WTC11 (cell line): ENCODE measurements around the gene KRT79. TPM values are rescaled to one million over a fixed set of nuclear protein-coding genes. Genes with fewer than 3 reads are reported as not detected.

ENCODE experiments used
- ATAC-seq: fragments of 200-7000 bp; cut with Tn5 transposase; 2 replicates; pipeline ENCODE4 v1.10.0; 2021; ENCODE audit warnings: mild to moderate bottlenecking, moderate library complexity
- CTCF ChIA-PET: fragments of 300-600 bp; sonication (Branson Sonifier 250); formaldehyde crosslinking; loops from one replicate; lab custom pipeline; 2021; ENCODE audit warnings: antibody characterized with exemption; lab: Charles Lee
- POLR2A ChIA-PET: fragments of 350-600 bp; sonication (Branson Sonifier 250); formaldehyde crosslinking; loops from one replicate; lab custom pipeline; 2021; ENCODE audit warnings: antibody characterized with exemption; lab: Charles Lee
- DNase-seq: peaks from one replicate; pipeline ENCODE4 v3.0.0; 2021; ENCODE audit warnings: low spot score
- H3K27ac Mint-ChIP-seq: 2 replicates; pipeline ENCODE4 v1.8.0; 2021; ENCODE audit warnings: mixed read lengths
- H3K27me3 Mint-ChIP-seq: 2 replicates; pipeline ENCODE4 v1.8.0; 2021; ENCODE audit warnings: low read depth, mild to moderate bottlenecking, moderate library complexity, mixed read lengths
- H3K36me3 Mint-ChIP-seq: 2 replicates; pipeline ENCODE4 v1.8.0; 2021; ENCODE audit warnings: mixed read lengths
- H3K4me1 Mint-ChIP-seq: 2 replicates; pipeline ENCODE4 v1.8.0; 2022; ENCODE audit warnings: mixed read lengths
- H3K4me3 Mint-ChIP-seq: 2 replicates; pipeline ENCODE4 v1.8.0; 2021; ENCODE audit warnings: mild to moderate bottlenecking, moderate library complexity, mixed read lengths
- H3K9me3 Mint-ChIP-seq: 2 replicates; pipeline ENCODE4 v1.8.0; 2021; ENCODE audit warnings: mixed read lengths
- ESRRA ChIP-seq: sonication (generic); formaldehyde crosslinking; IDR thresholded peaks from 2 replicates; pipeline ENCODE4 v1.8.1; 2022; ENCODE audit warnings: mild to moderate bottlenecking, missing genetic modification reagents, borderline replicate concordance
- ETV6 ChIP-seq: sonication (generic); formaldehyde crosslinking; IDR thresholded peaks from 2 replicates; pipeline ENCODE4 v1.8.1; 2022; ENCODE audit warnings: mild to moderate bottlenecking, missing genetic modification reagents
- FOXP1 ChIP-seq: sonication (generic); formaldehyde crosslinking; IDR thresholded peaks from 2 replicates; pipeline ENCODE4 v1.8.0; 2022; ENCODE audit warnings: missing genetic modification reagents, mild to moderate bottlenecking, moderate library complexity, borderline replicate concordance
- GABPB1 ChIP-seq: sonication (generic); formaldehyde crosslinking; IDR thresholded peaks from 2 replicates; pipeline ENCODE4 v1.8.1; 2023; ENCODE audit warnings: mild to moderate bottlenecking, missing genetic modification reagents
- KAT7 ChIP-seq: sonication (generic); formaldehyde crosslinking; IDR thresholded peaks from 2 replicates; pipeline ENCODE4 v1.8.1; 2023; ENCODE audit warnings: missing genetic modification reagents, mild to moderate bottlenecking, borderline replicate concordance
- NR1H2 ChIP-seq: sonication (generic); formaldehyde crosslinking; IDR thresholded peaks from 2 replicates; pipeline ENCODE4 v1.9.0; 2021; ENCODE audit warnings: mild to moderate bottlenecking, moderate library complexity, missing genetic modification reagents
- SMAD3 ChIP-seq: sonication (generic); formaldehyde crosslinking; IDR thresholded peaks from 2 replicates; pipeline ENCODE4 v1.8.0; 2022; ENCODE audit warnings: missing genetic modification reagents, mild to moderate bottlenecking, borderline replicate concordance
- SP1 ChIP-seq: sonication (generic); formaldehyde crosslinking; conservative IDR thresholded peaks from 2 replicates; pipeline ENCODE4 v1.8.1; 2022; ENCODE audit warnings: missing genetic modification reagents
- ZNF317 ChIP-seq: sonication (generic); formaldehyde crosslinking; IDR thresholded peaks from 2 replicates; pipeline ENCODE4 v1.8.1; 2023; ENCODE audit warnings: low read depth, mild to moderate bottlenecking, moderate library complexity, missing genetic modification reagents, borderline replicate concordance
- ZNF416 ChIP-seq: fragments of 250-450 bp; sonication (Bioruptor Pico); IDR thresholded peaks from 2 replicates; pipeline ENCODE4 v1.9.0; 2021; ENCODE audit warnings: mild to moderate bottlenecking, inconsistent platforms
- ZNF423 ChIP-seq: fragments of 250-450 bp; sonication (Bioruptor Pico); IDR thresholded peaks from 2 replicates; pipeline ENCODE4 v2.1.2; 2022; ENCODE audit warnings: mild to moderate bottlenecking, moderate library complexity
- ZNF671 ChIP-seq: fragments of 250-450 bp; sonication (Bioruptor Pico); IDR thresholded peaks from 2 replicates; pipeline ENCODE4 v1.8.0; 2021; ENCODE audit warnings: mild to moderate bottlenecking
- total RNA-seq: library from RNA; stranded (reverse); gene quantifications from 3 replicates; pipeline ENCODE4 v1.2.3, GENCODE V29; 2021
- TF ChIP-seq, protein P1 (sequence below): sonication (generic); formaldehyde crosslinking; IDR thresholded peaks from 2 replicates; pipeline ENCODE4 v1.8.1; 2022; ENCODE audit warnings: missing genetic modification reagents, borderline replicate concordance
- TF ChIP-seq, protein P2 (sequence below): fragments of 250-450 bp; sonication (Bioruptor Pico); IDR thresholded peaks from 2 replicates; pipeline ENCODE4 v1.8.0; 2021; ENCODE audit warnings: mild to moderate bottlenecking
- TF ChIP-seq, protein P3 (sequence below): sonication (generic); formaldehyde crosslinking; IDR thresholded peaks from 2 replicates; pipeline ENCODE4 v1.8.0; 2023; ENCODE audit warnings: mild to moderate bottlenecking, missing genetic modification reagents
- TF ChIP-seq, protein P4 (sequence below): sonication (generic); formaldehyde crosslinking; IDR thresholded peaks from 2 replicates; pipeline ENCODE4 v1.8.0; 2023; ENCODE audit warnings: missing genetic modification reagents, mild to moderate bottlenecking, borderline replicate concordance
- TF ChIP-seq, protein P5 (sequence below): sonication (generic); formaldehyde crosslinking; IDR thresholded peaks from 2 replicates; pipeline ENCODE4 v1.8.0; 2022; ENCODE audit warnings: mild to moderate bottlenecking, missing genetic modification reagents
- TF ChIP-seq, protein P6 (sequence below): sonication (generic); formaldehyde crosslinking; IDR thresholded peaks from 2 replicates; pipeline ENCODE4 v1.8.0; 2022; ENCODE audit warnings: mild to moderate bottlenecking, missing genetic modification reagents
- TF ChIP-seq, protein P7 (sequence below): sonication (generic); formaldehyde crosslinking; IDR thresholded peaks from 2 replicates; pipeline ENCODE4 v1.8.0; 2023; ENCODE audit warnings: missing genetic modification reagents
- TF ChIP-seq, protein P8 (sequence below): sonication (generic); formaldehyde crosslinking; IDR thresholded peaks from 2 replicates; pipeline ENCODE4 v1.8.1; 2022; ENCODE audit warnings: mild to moderate bottlenecking, moderate library complexity, missing genetic modification reagents

KRT79 gene
- total RNA-seq, 1 experiment from 2014 or later = not detected

DNA sequence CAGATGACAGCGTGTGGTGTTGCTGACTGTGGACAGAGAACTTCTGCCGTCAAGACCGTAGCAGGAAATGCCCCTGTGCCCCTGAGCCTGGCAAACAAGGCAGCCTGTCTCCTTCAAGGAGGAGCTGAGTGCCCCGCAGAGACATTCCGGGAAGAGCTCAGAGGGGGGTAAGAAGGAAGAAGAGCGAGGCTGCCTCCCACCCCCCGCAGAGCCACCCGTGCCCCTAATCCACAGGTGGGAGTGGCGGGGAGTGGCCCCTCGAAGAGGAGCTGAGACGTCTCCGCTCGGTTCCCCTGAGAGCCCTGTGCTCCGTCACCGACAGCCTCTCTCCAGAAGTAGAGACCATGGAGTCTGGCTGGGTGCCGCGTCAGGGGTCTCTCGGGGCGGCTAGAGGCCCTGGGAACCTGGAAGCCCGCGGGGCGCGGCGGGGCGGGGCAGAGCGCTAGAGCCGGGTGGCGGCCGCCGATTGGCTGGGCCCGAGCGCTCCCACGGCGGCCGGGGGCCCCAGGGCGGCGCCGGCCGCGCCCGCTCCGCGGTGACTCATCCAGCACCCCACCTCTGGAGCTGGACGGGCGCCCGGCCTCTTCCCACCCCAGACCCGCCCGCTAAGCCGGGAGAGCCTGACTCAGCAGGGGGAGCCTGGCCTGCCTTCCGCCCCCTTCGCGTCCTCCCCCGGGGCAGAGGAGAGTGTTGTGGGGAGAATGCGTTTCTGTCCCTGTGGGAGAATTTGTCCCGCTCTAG is 39.9 kb upstream of the KRT79 start:
- H3K4me1 Mint-ChIP-seq = peaks cover 24% of the 10 kb centered on the region
- peak overlapping the region; percentile 68 for H3K4me3 Mint-ChIP-seq
- H3K27me3 Mint-ChIP-seq = peaks cover 31% of the 10 kb centered on the region
- no peaks in the 10 kb centered on the region for H3K9me3 Mint-ChIP-seq
- ATAC-seq = peak; percentile 43
- TF ChIP-seq ZNF423 (CRISPR knock-in tag) (peak; percentile 49; the same call in 1 of the 2 replicates), ZNF671 (CRISPR knock-in tag) (no peak)
- peak; percentile 48 for DNase-seq
- no peak overlapping the region for H3K27ac Mint-ChIP-seq
- no peaks in the 10 kb centered on the region for H3K36me3 Mint-ChIP-seq
- POLR2A ChIA-PET = no interaction called here
- CTCF ChIA-PET = interaction anchor here (0.9 to 2.9 kb wide), 8 partner anchors 8 to 718 kb away, joined by 3 to 15 read pairs (median 6); no protein-coding TSS in a partner anchor

DNA sequence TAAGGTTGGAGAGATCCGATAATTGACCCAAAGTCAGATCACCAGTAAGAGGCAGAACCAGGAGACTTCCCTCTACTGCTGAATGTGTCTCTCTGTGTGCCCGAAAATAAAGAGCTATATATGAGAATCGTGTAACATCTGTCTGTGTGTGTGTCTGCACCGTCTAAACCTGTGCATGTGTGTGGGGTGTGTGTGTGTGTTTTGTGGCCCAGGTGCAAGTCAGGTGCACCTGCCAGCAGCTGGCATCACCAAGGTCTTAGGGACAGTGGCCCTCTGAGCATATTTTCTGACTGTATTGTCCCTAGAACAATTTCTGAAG is 39.4 kb upstream of the KRT79 start:
- POLR2A ChIA-PET = no interaction called here
- Mint-ChIP-seq H3K9me3 (no peaks in the 10 kb centered on the region), H3K27ac (no peak overlapping the region), H3K4me1 (peaks cover 19% of the 10 kb centered on the region), H3K4me3 (peak overlapping the region; percentile 64), H3K36me3 (no peaks in the 10 kb centered on the region), H3K27me3 (peaks cover 26% of the 10 kb centered on the region)
- ATAC-seq = no peak
- no peak for DNase-seq
- CTCF ChIA-PET = interaction anchor here (0.9 to 2.9 kb wide), 8 partner anchors 8 to 717 kb away, joined by 3 to 15 read pairs (median 6); no protein-coding TSS in a partner anchor
- TF ChIP-seq, protein P1, sequence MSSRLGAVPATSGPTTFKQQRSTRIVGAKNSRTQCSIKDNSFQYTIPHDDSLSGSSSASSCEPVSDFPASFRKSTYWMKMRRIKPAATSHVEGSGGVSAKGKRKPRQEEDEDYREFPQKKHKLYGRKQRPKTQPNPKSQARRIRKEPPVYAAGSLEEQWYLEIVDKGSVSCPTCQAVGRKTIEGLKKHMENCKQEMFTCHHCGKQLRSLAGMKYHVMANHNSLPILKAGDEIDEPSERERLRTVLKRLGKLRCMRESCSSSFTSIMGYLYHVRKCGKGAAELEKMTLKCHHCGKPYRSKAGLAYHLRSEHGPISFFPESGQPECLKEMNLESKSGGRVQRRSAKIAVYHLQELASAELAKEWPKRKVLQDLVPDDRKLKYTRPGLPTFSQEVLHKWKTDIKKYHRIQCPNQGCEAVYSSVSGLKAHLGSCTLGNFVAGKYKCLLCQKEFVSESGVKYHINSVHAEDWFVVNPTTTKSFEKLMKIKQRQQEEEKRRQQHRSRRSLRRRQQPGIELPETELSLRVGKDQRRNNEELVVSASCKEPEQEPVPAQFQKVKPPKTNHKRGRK (CRISPR knock-in tag) = no peak
- TF ChIP-seq, protein P2, sequence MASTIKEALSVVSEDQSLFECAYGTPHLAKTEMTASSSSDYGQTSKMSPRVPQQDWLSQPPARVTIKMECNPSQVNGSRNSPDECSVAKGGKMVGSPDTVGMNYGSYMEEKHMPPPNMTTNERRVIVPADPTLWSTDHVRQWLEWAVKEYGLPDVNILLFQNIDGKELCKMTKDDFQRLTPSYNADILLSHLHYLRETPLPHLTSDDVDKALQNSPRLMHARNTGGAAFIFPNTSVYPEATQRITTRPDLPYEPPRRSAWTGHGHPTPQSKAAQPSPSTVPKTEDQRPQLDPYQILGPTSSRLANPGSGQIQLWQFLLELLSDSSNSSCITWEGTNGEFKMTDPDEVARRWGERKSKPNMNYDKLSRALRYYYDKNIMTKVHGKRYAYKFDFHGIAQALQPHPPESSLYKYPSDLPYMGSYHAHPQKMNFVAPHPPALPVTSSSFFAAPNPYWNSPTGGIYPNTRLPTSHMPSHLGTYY (CRISPR knock-in tag) = no peak
- no peak for TF ChIP-seq FOXP1 (CRISPR knock-in tag)
- TF ChIP-seq, protein P3, sequence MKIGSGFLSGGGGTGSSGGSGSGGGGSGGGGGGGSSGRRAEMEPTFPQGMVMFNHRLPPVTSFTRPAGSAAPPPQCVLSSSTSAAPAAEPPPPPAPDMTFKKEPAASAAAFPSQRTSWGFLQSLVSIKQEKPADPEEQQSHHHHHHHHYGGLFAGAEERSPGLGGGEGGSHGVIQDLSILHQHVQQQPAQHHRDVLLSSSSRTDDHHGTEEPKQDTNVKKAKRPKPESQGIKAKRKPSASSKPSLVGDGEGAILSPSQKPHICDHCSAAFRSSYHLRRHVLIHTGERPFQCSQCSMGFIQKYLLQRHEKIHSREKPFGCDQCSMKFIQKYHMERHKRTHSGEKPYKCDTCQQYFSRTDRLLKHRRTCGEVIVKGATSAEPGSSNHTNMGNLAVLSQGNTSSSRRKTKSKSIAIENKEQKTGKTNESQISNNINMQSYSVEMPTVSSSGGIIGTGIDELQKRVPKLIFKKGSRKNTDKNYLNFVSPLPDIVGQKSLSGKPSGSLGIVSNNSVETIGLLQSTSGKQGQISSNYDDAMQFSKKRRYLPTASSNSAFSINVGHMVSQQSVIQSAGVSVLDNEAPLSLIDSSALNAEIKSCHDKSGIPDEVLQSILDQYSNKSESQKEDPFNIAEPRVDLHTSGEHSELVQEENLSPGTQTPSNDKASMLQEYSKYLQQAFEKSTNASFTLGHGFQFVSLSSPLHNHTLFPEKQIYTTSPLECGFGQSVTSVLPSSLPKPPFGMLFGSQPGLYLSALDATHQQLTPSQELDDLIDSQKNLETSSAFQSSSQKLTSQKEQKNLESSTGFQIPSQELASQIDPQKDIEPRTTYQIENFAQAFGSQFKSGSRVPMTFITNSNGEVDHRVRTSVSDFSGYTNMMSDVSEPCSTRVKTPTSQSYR (CRISPR knock-in tag) = no peak
- no peak for TF ChIP-seq SP1 (CRISPR knock-in tag)
- no peak for TF ChIP-seq ETV6 (CRISPR knock-in tag)
- TF ChIP-seq ESRRA (CRISPR knock-in tag) = no peak
- TF ChIP-seq, protein P4, sequence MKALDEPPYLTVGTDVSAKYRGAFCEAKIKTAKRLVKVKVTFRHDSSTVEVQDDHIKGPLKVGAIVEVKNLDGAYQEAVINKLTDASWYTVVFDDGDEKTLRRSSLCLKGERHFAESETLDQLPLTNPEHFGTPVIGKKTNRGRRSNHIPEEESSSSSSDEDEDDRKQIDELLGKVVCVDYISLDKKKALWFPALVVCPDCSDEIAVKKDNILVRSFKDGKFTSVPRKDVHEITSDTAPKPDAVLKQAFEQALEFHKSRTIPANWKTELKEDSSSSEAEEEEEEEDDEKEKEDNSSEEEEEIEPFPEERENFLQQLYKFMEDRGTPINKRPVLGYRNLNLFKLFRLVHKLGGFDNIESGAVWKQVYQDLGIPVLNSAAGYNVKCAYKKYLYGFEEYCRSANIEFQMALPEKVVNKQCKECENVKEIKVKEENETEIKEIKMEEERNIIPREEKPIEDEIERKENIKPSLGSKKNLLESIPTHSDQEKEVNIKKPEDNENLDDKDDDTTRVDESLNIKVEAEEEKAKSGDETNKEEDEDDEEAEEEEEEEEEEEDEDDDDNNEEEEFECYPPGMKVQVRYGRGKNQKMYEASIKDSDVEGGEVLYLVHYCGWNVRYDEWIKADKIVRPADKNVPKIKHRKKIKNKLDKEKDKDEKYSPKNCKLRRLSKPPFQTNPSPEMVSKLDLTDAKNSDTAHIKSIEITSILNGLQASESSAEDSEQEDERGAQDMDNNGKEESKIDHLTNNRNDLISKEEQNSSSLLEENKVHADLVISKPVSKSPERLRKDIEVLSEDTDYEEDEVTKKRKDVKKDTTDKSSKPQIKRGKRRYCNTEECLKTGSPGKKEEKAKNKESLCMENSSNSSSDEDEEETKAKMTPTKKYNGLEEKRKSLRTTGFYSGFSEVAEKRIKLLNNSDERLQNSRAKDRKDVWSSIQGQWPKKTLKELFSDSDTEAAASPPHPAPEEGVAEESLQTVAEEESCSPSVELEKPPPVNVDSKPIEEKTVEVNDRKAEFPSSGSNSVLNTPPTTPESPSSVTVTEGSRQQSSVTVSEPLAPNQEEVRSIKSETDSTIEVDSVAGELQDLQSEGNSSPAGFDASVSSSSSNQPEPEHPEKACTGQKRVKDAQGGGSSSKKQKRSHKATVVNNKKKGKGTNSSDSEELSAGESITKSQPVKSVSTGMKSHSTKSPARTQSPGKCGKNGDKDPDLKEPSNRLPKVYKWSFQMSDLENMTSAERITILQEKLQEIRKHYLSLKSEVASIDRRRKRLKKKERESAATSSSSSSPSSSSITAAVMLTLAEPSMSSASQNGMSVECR (CRISPR knock-in tag) = no peak
- TF ChIP-seq, protein P5, sequence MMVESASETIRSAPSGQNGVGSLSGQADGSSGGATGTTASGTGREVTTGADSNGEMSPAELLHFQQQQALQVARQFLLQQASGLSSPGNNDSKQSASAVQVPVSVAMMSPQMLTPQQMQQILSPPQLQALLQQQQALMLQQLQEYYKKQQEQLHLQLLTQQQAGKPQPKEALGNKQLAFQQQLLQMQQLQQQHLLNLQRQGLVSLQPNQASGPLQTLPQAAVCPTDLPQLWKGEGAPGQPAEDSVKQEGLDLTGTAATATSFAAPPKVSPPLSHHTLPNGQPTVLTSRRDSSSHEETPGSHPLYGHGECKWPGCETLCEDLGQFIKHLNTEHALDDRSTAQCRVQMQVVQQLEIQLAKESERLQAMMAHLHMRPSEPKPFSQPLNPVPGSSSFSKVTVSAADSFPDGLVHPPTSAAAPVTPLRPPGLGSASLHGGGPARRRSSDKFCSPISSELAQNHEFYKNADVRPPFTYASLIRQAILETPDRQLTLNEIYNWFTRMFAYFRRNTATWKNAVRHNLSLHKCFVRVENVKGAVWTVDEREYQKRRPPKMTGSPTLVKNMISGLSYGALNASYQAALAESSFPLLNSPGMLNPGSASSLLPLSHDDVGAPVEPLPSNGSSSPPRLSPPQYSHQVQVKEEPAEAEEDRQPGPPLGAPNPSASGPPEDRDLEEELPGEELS (CRISPR knock-in tag) = no peak
- no peak for TF ChIP-seq KAT7
- TF ChIP-seq, protein P6, sequence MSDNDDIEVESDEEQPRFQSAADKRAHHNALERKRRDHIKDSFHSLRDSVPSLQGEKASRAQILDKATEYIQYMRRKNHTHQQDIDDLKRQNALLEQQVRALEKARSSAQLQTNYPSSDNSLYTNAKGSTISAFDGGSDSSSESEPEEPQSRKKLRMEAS (CRISPR knock-in tag) = no peak
- TF ChIP-seq, protein P7, sequence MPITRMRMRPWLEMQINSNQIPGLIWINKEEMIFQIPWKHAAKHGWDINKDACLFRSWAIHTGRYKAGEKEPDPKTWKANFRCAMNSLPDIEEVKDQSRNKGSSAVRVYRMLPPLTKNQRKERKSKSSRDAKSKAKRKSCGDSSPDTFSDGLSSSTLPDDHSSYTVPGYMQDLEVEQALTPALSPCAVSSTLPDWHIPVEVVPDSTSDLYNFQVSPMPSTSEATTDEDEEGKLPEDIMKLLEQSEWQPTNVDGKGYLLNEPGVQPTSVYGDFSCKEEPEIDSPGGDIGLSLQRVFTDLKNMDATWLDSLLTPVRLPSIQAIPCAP = no peak
- no peak for TF ChIP-seq GABPB1 (CRISPR knock-in tag)
- TF ChIP-seq ZNF416 (CRISPR knock-in tag) = no peak
- TF ChIP-seq, protein P8, sequence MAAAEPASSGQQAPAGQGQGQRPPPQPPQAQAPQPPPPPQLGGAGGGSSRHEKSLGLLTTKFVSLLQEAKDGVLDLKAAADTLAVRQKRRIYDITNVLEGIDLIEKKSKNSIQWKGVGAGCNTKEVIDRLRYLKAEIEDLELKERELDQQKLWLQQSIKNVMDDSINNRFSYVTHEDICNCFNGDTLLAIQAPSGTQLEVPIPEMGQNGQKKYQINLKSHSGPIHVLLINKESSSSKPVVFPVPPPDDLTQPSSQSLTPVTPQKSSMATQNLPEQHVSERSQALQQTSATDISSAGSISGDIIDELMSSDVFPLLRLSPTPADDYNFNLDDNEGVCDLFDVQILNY (CRISPR knock-in tag) = no peak
- TF ChIP-seq SMAD3 (CRISPR knock-in tag) = no peak
- TF ChIP-seq ZNF317 = no peak
- TF ChIP-seq NR1H2 = no peak
